Dedifferentiated amniotic fluid mesenchymal stem cell (primary cell): ENCODE measurements around the gene GPAT3.

Experiments
- DNase-seq: peaks from one replicate; pipeline ENCODE4 v3.0.0-alpha.2; 2016; ENCODE audit errors: extremely low spot score

The GPAT3 gene

GRCh38 chr4:83644677-83645659 lies 109.1 kb downstream of the GPAT3 start:
- peak; percentile 64 for DNase-seq

- DNase-seq, result no peak
These were observed 110.8 kb downstream of the GPAT3 start for GRCh38 chr4:83646538-83647239.

- DNase-seq, result no peak
These were observed 115.9 kb downstream of the GPAT3 start for GRCh38 chr4:83651846-83652245.
